K562 (cell line): Measurements from ENCODE around the gene PXMP2. TPM values are rescaled to one million over a fixed set of nuclear protein-coding genes. Genes with fewer than 3 reads are reported as not detected.

ENCODE experiments used
- BRF2 ChIP-seq: IDR thresholded peaks from 3 replicates; pipeline ENCODE4 v1.6.1; 2011; ENCODE audit warnings: borderline replicate concordance, mild to moderate bottlenecking; ENCODE audit not compliant: insufficient read length, insufficient read depth
- C11orf30 ChIP-seq: fragments of 450-650 bp; IDR thresholded peaks from 2 replicates; pipeline ENCODE4 v1.6.1; 2016; ENCODE audit warnings: low read depth, mild to moderate bottlenecking
- CLOCK ChIP-seq: fragments of 250-450 bp; sonication (Bioruptor Pico); IDR thresholded peaks from 2 replicates; pipeline ENCODE4 v1.4.0; 2020; ENCODE audit warnings: mild to moderate bottlenecking, moderate library complexity, borderline replicate concordance
- GATA2 ChIP-seq: sonication (generic); formaldehyde crosslinking; IDR thresholded peaks from 2 replicates; pipeline ENCODE4 v1.4.0; 2020; ENCODE audit warnings: mild to moderate bottlenecking, missing genetic modification reagents
- HDAC6 ChIP-seq: IDR thresholded peaks from 2 replicates; pipeline ENCODE4 v1.6.1; 2012; ENCODE audit warnings: low read depth, mild to moderate bottlenecking, control low read depth, inconsistent platforms, low read length, moderate library complexity
- KLF6 ChIP-seq: fragments of 250-450 bp; sonication (Bioruptor Pico); IDR thresholded peaks from 2 replicates; pipeline ENCODE4 v1.4.0; 2020; ENCODE audit warnings: mild to moderate bottlenecking, moderate library complexity, borderline replicate concordance
- L3MBTL2 ChIP-seq: fragments of 450-650 bp; IDR thresholded peaks from 2 replicates; pipeline ENCODE4 v1.6.1; 2016; ENCODE audit warnings: mild to moderate bottlenecking, moderate library complexity
- PCBP2 ChIP-seq: fragments of 200-400 bp; formaldehyde crosslinking; IDR thresholded peaks from 2 replicates; pipeline ENCODE4 v1.6.1; 2018; ENCODE audit warnings: low read length, low read depth, mild to moderate bottlenecking, moderate library complexity; ENCODE audit not compliant: poor library complexity, severe bottlenecking
- POLR2AphosphoS5 ChIP-seq: IDR thresholded peaks from 2 replicates; pipeline ENCODE4 v1.6.1; 2011; ENCODE audit warnings: mild to moderate bottlenecking, low read depth, low read length, moderate library complexity; ENCODE audit not compliant: control insufficient read depth, insufficient read depth
- PYGO2 ChIP-seq: fragments of 450-650 bp; IDR thresholded peaks from 2 replicates; pipeline ENCODE4 v1.6.1; 2016; ENCODE audit warnings: mild to moderate bottlenecking, missing genetic modification characterization, moderate library complexity, missing compliant biosample characterization
- SIN3A ChIP-seq, 2 experiments: fragments of 150-350 bp in 1 of 2; IDR thresholded peaks; 2 replicates each; pipeline ENCODE4 v1.6.1; 2011 to 2016; ENCODE audit warnings: borderline replicate concordance in 2 of 2, low read depth in 2 of 2, low read length in 2 of 2, mild to moderate bottlenecking in 2 of 2, moderate library complexity in 2 of 2; ENCODE audit not compliant: control insufficient read depth in 1 of 2
- SMC3 ChIP-seq: conservative IDR thresholded peaks from 2 replicates; pipeline ENCODE4 v1.6.1; 2011; ENCODE audit warnings: low read depth, low read length, improper control_type of control experiment; ENCODE audit not compliant: insufficient read depth
- TGIF2 ChIP-seq: sonication (generic); formaldehyde crosslinking; IDR thresholded peaks from 2 replicates; pipeline ENCODE4 v1.8.1; 2022; ENCODE audit warnings: mild to moderate bottlenecking, missing genetic modification reagents, moderate library complexity
- TOE1 ChIP-seq, 2 experiments: fragments of 450-650 bp in 1 of 2; sonication (generic) in 1 of 2; formaldehyde crosslinking in 1 of 2; IDR thresholded peaks; 2 replicates each; pipeline versions ENCODE4 v1.7.1 to v1.8.0; 2016 to 2022; ENCODE audit warnings: borderline replicate concordance in 2 of 2, mild to moderate bottlenecking in 2 of 2, antibody characterized with exemption in 1 of 2, inconsistent platforms in 1 of 2, low read depth in 1 of 2, missing genetic modification reagents in 1 of 2, moderate library complexity in 1 of 2
- ZNF174 ChIP-seq: fragments of 250-450 bp; sonication (Bioruptor Pico); IDR thresholded peaks from 2 replicates; pipeline ENCODE4 v1.4.0; 2020; ENCODE audit warnings: mild to moderate bottlenecking
- ZNF609 ChIP-seq: sonication (generic); formaldehyde crosslinking; IDR thresholded peaks from 2 replicates; pipeline ENCODE4 v1.8.1; 2023; ENCODE audit warnings: missing genetic modification reagents, mild to moderate bottlenecking, borderline replicate concordance
- ZNF76 ChIP-seq: fragments of 250-450 bp; sonication (Bioruptor Pico); IDR thresholded peaks from 2 replicates; pipeline ENCODE4 v1.4.0; 2020; ENCODE audit warnings: mild to moderate bottlenecking, moderate library complexity, borderline replicate concordance
- polyA plus RNA-seq, 8 experiments: library from polyadenylated mRNA; depleted of rRNA in 4 of 8; stranded (reverse) in 5 of 8; unstranded in 3 of 8; fragments of >200 nt; fragmentation: Nextera tagmentation in 2 of 8; fragmentation: Illumina TruSeq in 1 of 8; extraction: Ambion mirVana in 2 of 8; extraction: Trizol in 1 of 8; gene quantifications; 2 replicates each; pipeline versions ENCODE4 v1.2.1 to v1.2.3, GENCODE V29; 2011 to 2014; ENCODE audit warnings: inconsistent platforms in 1 of 8, missing spikeins in 1 of 8
- total RNA-seq, 7 experiments: library from RNA; depleted of rRNA in 6 of 7; stranded (reverse); fragments of >200 nt in 6 of 7; fragmentation: Illumina TruSeq in 2 of 7; extraction: Trizol in 2 of 7; gene quantifications; 2 replicates each; pipeline versions ENCODE4 v1.2.1 to v1.2.3, GENCODE V29; 2011 to 2021; ENCODE audit warnings: low replicate concordance in 1 of 7

PXMP2 gene
- total and polyA plus RNA-seq, 9 of the 15 experiments (the other 6 are each of a cell fraction or from before 2014, with no cell fraction given) = 3.0 to 66.1 (median 44.7) TPM

GRCh38 chr12:132710405-132711079, 23.2 kb downstream of the PXMP2 start, which contains the start of gene PGAM5 (continued):
- no peak for TF ChIP-seq CLOCK (CRISPR knock-in tag)
- peak; percentile 24; the same call in 1 of the 2 replicates for TF ChIP-seq KLF6 (CRISPR knock-in tag)
- TF ChIP-seq PYGO2 (tag) = no peak
- TF ChIP-seq L3MBTL2 = peak; percentile 97
- peak; percentile 33; the same call in 1 of the 2 replicates for TF ChIP-seq TOE1 (IDR thresholded peaks at IDR 0.05; ENCODE audit: borderline replicate concordance)
- TF ChIP-seq TOE1 (CRISPR knock-in tag; IDR thresholded peaks at IDR 0.05; ENCODE audit: borderline replicate concordance, low read depth) = no peak
- no peak for TF ChIP-seq ZNF609 (CRISPR knock-in tag)
- no peak for TF ChIP-seq BRF2
- no peak for TF ChIP-seq ZNF76 (CRISPR knock-in tag)
- no peak for TF ChIP-seq SMC3
- peak; percentile 54; the same call in 1 of the 2 replicates for TF ChIP-seq C11orf30
- TF ChIP-seq POLR2AphosphoS5 = peak; percentile 74
- no peak for TF ChIP-seq GATA2 (CRISPR knock-in tag)
- TF ChIP-seq PCBP2 = no peak
- no peak for TF ChIP-seq ZNF174 (CRISPR knock-in tag)
- no peak for TF ChIP-seq HDAC6
- TF ChIP-seq TGIF2 (CRISPR knock-in tag) = no peak
- peak; percentile 49 to 90; a peak in 3 of 4 replicates for TF ChIP-seq SIN3A (IDR thresholded peaks at IDR 0.05; ENCODE audit: borderline replicate concordance in 2 of 2, control insufficient read depth in 1 of 2, low read depth in 2 of 2, low read length in 2 of 2)
